NCI-H2107 treated with DMSO at 0.1 percent for 48 hours (cell line): ENCODE measurements around the gene GPC6.

ENCODE experiments used
- DNase-seq: peaks from one replicate; lab custom pipeline; 2025; ENCODE audit not compliant: unreplicated experiment; lab: John Stamatoyannopoulos, UW

The GPC6 gene

DNA sequence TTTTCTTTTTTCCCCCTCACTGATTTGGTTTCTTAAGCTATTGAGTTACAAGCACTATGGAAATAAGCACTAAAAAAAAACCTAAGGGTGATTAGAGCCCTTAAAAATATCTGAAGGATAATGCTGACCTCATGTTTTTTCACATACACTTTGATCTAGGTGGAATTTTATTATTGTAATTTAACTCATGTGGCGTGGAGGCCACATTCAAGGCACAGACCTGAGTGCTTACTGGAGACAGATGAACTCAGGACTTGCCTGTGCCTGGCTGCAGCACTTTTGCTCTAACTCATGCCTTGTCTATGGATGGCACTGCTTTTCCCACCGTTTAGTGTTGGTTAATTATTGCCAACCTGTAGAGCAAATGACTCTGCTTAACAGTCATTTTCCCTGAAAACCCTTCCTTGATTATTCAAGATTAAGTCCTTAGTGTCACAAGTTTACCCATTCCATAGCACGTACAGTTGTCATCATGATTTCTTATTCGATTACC, 541.4 kb downstream of the GPC6 start:
- DNase-seq, result no peak

- DNase-seq, result no peak
Observed at GRCh38 chr13:93769101-93769500, 542.5 kb downstream of the GPC6 start.

DNA sequence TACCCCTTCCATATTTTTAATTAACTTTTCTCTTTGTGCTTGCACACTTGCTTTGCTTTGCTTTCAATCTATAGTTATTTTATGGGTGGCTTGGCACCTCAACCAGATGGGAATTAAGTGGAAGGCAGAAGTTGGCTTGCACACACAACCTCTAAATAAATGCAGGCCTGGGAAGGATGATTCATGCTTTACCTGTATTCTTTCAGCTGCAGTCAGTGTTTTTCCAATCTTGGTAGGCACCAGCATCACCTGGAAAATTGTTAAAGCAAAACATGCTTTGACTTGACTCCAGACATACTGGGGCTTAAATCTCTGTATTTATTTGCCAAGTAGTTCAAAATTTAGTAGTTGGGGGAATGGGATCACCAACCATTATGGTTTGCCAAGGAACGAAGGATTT, 543.0 kb downstream of the GPC6 start:
- no peak for DNase-seq

GRCh38 chr13:93771227-93771626, 544.6 kb downstream of the GPC6 start:
- no peak for DNase-seq

DNA sequence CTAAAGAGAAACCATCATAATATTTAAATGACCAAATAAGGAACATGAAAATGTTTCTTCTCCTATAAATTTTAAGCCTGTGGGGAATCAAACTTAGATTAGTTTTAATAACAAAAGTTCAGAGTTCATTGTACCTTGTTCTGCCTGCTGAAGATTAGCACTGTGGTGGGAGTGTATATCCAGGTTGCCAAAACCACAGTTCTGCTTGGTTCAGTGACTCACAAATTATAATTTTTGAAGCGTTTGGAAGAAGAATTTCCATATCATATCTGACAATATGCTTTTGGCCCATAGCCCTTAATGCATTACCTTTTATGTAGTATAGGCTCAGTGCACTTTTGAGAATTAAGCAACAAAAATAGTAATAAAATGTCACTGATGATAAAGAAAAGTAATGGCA, 545.2 kb downstream of the GPC6 start:
- DNase-seq, result no peak

DNA sequence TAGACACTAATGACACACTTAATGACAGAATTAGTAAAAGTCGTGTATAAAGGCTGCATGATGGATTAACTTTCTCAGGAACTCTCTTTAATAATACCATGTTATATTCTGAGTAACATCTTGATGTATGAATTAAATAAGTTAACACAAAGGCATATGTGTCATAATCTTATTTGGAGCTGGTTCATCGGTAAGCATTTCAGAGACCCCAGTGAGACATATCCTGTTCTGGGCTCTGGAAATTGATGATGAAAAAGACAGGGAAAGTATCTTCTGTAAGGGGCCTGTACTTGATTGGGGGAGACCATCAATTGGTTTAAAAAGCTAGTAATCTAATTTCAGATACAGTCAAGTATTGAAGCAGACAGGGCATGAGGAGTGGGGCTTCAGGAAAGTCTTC, 547.9 kb downstream of the GPC6 start:
- DNase-seq, result no peak

DNA sequence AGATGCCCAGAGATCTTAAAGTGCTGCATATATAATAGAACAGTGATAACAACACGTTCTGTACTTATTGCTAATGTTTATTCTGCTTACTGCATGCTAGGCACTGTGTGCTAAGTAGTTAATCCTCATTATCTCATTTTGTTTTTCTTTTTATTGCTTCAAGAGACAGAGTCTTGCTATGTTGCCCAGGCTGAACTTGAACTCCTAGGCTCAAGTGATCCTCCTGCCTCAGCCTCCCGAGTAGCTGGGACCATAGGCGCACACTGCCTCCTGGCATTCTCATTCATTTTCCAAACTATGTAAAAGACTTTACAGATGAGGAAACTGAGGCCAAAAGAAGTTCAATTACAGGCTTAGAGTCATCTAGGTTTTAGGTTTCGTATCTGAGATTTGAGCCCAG, 548.4 kb downstream of the GPC6 start:
- DNase-seq, result no peak

- no peak for DNase-seq
Observed at GRCh38 chr13:93775507-93776108, 549.0 kb downstream of the GPC6 start.

GRCh38 chr13:93776936-93777335, 550.3 kb downstream of the GPC6 start:
- DNase-seq, result no peak

GRCh38 chr13:93777504-93777903, 550.9 kb downstream of the GPC6 start:
- no peak for DNase-seq

DNA sequence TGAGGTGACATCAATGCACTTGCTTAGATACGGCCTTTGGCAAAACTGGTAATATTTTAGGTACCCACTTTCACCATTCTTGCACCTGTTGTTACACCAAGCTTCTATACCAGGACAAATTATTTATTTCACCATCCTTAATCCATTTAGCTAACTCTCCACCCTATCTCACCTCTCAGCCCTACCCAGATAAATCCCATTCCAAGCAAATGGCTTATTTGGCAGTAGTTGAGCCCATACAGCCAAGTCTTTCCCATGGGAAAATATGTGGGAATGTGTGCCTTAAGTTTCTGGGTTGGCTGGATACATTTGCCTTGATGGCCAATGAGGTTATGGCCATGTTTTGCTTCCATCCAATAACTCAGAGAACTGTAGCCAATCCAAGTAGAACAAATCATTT, 551.9 kb downstream of the GPC6 start:
- DNase-seq, result no peak

GRCh38 chr13:93784191-93784590, 557.6 kb downstream of the GPC6 start:
- DNase-seq, result no peak

DNA sequence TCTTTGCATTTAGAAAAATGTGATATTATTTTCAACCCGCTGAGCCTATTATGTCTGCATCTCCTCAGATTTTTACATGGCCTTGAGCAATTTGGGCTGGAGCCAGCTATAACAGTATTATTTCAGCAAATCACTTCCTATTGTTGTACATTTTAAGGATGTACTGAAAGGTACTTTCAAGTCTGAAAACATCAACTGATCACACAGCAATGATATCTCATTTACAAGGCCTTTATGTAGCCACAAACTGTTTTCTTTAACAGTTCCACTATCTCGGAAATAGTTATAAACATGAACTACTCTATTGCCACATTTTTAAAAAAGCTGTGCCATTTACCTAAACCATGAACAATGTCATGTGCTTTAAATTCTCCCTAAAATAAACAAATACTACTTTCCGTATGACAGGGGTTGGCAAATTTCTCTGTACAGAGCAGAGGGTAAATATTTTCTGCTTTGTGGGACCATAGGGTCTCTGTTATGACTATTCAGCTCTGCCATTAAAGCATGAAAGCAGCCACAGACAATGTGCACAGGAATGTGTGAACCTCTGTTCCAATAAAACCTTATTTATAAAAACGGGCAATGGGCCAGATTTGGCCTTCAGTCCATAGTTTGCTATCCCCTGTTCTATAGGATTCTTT, 560.4 kb downstream of the GPC6 start:
- DNase-seq, result no peak

DNA sequence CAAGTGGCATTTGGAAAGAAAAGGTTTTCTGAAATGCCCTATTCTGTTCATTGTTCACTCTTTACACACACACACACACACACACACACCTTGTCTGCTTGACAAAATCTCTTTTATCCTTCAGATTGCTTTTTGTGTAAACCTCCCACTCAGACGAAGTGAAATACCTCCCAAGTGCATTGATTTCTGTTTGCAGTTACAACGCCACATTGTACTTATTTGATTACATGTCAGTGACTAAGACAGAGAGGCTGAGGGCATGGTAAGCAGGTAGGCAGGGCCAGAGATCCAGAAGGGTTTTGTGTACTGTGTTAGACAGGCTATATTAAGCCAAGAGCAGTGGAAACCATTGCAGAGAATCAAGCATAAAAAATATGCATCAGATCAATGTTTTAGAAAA, 561.8 kb downstream of the GPC6 start:
- no peak for DNase-seq

DNA sequence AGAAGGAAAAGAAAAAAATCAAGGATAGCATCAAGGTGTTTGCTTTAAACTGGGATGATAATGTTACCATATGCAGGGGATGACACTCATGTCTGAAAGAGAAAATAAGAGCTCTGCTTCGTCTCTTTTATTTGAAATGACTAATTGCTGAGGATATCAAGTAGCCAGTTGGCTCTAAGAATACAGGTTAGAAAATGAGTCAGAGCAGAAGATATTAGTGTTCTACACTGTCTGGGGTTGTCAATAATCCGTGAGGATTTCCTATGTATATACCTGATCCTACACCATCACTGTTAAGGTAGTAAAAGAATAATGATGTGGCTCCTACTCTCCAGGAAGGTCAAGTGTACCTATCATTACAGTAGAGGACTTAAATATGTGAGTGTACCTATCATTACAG, 562.5 kb downstream of the GPC6 start:
- no peak for DNase-seq

DNA sequence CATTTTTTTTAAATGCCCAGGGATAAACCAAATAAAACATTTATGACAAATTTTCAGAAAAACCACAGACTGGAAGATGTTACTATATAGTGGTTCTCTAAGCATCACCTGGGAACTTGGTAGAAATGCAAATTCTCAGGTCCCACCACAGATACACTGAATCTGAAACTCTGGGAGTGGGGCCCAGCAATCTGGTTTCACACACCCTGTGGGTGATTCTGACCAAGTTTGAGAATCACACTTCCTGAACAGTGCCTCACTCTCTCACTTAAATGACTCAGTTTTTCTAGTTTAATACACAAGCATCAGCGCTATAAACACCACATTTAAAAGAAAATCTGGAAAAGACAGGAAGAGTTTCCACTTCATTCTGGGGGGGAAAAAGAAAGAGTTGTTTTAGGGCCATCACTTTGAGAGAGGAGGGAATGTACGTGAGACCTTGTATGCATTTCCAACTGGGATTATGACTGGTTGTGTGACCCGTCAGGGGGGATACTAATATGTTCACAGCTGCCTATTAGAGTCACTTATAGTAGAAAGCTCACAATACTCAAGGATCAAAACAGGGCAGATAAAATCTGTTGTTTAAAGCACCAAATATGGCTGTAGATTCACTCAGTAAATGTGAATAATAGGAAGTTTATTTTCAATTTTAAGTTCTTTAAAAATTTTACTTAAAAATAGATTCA, 567.7 kb downstream of the GPC6 start:
- DNase-seq, result no peak

- DNase-seq, result no peak
Observed at GRCh38 chr13:93797463-93797862, 570.9 kb downstream of the GPC6 start.

DNA sequence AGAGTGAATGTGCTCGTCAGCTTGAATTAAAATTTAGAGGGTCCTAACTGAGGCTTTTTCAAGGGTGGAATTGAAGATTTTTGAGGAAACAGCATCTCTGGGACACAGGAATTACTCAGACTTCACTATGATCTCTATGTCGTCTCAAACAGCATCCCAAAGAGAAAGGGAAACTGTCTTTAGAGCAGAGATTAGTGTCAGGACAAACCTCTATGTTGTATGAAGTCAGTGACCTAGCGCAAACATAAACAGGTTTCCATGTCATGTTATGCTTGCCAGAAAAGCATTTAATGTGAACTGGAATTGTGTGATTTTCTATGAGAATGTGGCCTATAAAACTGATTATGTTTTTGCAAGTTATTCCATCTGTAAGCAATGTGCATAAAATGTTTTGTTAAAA, 573.7 kb downstream of the GPC6 start:
- DNase-seq, result no peak

GRCh38 chr13:93805736-93806135, 579.1 kb downstream of the GPC6 start:
- no peak for DNase-seq

DNA sequence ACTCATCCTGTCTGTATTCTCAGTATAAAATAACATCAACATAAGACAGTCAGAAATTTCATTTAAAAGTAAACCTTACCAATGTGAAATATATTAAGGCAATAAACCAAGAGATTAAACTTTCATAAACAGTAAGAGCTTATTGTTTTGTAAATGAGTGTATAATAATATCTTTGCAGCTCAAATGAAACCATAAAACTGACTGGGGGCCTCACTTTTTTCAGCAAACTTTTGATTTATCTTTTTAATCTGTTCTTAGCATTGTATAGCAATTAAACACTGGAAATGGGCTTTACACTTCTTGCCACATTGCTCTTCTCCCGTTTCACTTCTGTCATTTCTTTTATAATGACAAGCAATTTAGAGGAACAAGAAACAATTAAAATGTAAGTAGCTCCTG, 580.3 kb downstream of the GPC6 start:
- no peak for DNase-seq

GRCh38 chr13:93810264-93810663, 583.7 kb downstream of the GPC6 start:
- DNase-seq, result no peak

- DNase-seq, result no peak
Observed at GRCh38 chr13:93811071-93811737, 584.6 kb downstream of the GPC6 start.
